Measurements from ENCODE around the gene PNPLA2. TPM values are rescaled to one million over a fixed set of nuclear protein-coding genes. Genes with fewer than 3 reads are reported as not detected.

Gene PNPLA2, protein sequence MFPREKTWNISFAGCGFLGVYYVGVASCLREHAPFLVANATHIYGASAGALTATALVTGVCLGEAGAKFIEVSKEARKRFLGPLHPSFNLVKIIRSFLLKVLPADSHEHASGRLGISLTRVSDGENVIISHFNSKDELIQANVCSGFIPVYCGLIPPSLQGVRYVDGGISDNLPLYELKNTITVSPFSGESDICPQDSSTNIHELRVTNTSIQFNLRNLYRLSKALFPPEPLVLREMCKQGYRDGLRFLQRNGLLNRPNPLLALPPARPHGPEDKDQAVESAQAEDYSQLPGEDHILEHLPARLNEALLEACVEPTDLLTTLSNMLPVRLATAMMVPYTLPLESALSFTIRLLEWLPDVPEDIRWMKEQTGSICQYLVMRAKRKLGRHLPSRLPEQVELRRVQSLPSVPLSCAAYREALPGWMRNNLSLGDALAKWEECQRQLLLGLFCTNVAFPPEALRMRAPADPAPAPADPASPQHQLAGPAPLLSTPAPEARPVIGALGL
- 100 to 1,000 TPM; 110 to 125 TPM for total RNA-seq

DNA sequence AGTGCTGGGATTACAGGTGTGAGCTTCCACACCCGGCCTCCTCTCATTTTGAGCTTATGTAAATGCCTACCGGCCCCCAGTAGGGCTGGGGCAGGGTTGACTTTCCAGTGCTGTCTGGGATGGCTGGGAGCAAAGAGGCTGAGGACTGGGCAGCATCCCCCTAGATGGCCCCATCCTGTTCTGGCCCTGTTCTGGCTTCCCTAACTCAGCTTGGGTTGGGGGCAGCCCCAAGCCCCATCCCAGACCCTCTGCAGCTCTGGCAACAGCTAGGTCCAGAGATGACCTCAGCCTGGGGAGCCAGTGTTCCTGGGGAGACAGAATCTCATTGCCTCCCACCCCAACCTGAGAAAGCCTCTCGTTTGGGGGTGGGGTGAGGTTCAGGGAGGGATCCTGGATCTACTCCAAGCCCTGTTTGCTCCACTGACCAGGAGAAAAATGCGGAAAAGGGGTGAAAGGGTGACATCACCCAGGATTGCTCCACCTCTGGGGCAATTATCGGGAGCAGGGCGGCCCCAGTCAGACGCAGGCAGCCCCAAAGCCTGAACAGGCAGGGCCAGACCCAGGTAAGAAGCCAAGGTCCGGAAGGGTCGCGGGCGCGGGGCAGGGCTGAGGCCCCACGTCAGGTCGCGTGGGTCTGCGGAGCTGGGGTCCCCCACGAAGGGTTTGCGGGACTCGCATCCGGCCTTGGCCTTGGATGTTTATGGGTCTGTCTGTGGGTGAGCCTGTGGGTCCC is at the start of gene PNPLA2:
Gene PNPLA2 (plus strand): TSS at position 519 of the 733 bp plus-strand sequence. CDS start 805 bp downstream, outside the sequence.
- Mint-ChIP-seq H3K9me3 (no peaks in the 10 kb centered on the region), H3K27ac (peak within 1 kb of the TSS; percentile 82), H3K27me3 (no peaks in the 10 kb centered on the region), H3K4me1 (peaks cover 7% of the 10 kb centered on the region), H3K36me3 (peaks cover 3% of the 10 kb centered on the region), H3K4me3 (peak within 1 kb of the TSS; percentile 82)
- POLR2A ChIA-PET: interaction anchor here (0.9 to 3.0 kb wide), 16 partner anchors 8 to 499 kb away, joined by 3 to 51 read pairs (median 10); partner anchors contain the start of genes CD151, CHID1, CRACR2B and DEAF1
- DNase-seq (no peak), ATAC-seq (ENCODE audit: low read depth) (no peak)

DNA sequence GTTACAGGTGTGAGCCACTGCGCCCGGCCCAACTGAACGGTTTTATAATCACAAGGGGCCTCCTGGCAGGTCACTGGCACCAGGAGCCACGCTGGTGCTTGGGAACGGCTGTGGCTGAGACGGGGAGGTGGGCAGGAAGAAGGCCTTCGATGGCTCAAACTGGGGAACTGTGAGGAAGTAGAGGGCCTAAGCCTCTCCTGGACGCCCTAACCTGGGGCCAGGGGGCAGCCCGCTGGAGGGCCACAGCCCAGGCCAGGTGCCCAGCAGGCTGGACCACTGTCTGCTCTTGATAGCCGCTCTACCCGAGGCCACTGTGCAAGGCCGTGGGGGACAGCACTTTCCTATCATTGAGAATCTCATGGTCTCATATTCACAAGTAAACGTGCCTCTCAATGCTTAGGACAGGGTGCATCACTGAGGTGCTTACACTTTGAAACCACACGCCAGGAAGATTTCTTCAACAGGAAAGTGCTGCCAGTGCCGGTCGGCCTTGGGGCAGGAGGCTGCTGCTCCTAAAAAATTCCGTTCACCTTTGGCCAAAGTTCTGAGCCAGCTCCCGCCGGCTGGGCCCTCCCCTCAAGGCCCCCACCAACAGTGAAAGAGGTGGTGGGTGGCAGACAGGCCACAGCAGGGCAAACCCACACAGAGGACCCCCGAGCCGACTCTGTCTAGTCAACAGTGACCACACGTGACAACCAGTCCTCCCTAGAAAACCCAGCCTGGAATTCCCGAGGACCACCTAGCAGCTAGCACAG is 48.6 kb upstream of the PNPLA2 start:
- POLR2A ChIA-PET: no interaction called here
- H3K4me1 Mint-ChIP-seq: peaks cover 2% of the 10 kb centered on the region
- H3K9me3 Mint-ChIP-seq: no peaks in the 10 kb centered on the region
- no peak overlapping the region for H3K4me3 Mint-ChIP-seq
- DNase-seq: no peak
- H3K36me3 Mint-ChIP-seq: no peaks in the 10 kb centered on the region
- H3K27ac Mint-ChIP-seq: no peak overlapping the region
- ATAC-seq (ENCODE audit: low read depth): no peak
- H3K27me3 Mint-ChIP-seq: no peaks in the 10 kb centered on the region

DNA sequence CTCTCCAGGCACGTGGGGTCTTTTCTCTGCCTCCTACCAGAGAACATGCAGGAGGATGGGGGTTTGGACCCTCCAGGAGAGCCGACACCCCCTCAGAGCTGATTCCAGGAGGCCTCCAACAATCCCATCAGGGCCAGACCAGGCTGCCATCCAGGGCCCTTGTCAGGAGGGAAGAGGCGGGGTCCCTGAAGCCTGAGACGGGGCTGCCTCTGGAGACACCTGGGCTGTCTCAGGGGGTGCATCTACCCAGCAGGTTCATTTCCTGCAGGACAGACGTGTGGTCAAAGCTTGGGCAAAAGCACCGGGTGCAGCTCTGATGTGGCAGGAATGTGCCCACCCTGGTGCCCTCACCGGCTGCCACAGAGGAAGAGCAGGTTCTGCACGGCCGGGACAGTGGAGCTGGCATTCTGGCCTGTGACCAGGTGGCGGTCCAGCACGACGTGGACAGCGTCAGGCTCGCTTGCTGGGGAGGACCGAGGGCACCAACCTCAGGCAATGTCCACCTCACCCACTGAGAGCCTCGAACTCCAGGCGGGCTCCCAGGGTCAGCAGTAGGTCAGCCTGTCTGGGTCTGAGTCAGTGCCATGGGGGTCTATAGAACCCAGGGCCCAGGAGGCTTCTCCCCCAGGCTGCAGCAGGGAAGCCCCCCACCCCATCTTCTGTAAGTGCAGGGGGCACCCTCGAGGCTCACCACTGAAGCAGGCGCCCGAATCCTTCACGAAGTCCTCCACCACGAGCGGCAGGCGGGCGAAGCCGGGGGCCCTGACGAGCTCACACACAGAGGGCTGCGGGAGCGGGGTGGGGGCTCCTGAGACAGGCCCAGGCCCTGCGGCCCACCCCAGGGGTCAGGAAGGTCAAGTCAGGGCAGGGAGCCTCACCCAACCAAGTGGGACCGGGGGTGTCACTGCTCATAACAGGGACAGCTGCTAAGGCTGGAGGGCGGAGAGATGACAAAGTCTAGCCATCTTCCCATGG is 47.8 kb upstream of the PNPLA2 start:
- Mint-ChIP-seq H3K4me3 (no peak overlapping the region), H3K36me3 (no peaks in the 10 kb centered on the region), H3K27me3 (no peaks in the 10 kb centered on the region), H3K27ac (no peak overlapping the region), H3K4me1 (peaks cover 3% of the 10 kb centered on the region), H3K9me3 (no peaks in the 10 kb centered on the region)
- ATAC-seq (ENCODE audit: low read depth): no peak
- DNase-seq: no peak
- POLR2A ChIA-PET: no interaction called here

DNA sequence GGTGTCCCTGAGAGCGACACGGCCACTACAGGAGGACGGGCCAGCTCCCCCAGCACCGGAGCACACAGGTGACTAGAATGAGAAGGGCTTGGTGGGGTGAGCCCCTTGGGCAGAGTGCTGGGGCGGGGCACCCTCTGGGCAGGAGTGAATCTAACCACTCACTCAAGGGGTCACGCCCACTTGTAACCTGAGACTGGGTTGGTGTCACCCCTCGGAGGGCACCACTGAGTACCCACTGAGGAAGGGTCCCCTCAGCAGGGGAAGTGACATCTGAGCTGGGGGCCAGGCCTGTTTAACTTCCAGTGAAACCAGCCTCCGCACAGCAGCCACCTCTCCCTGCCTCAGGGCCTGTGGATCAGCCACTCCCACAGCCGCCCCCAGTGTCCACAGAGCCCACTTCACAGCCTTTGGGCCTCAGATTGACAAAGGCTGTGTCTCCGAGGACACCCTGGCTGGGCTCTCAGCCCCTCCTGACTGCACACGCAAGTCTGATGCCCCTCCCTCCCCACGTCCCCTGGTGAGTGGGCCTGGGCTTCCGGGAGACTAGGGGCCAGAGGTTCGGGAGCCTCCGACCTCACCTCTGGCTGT is 47.0 kb upstream of the PNPLA2 start:
- Mint-ChIP-seq H3K27me3 (no peaks in the 10 kb centered on the region), H3K9me3 (no peaks in the 10 kb centered on the region), H3K36me3 (no peaks in the 10 kb centered on the region), H3K4me3 (no peak overlapping the region), H3K27ac (no peak overlapping the region), H3K4me1 (peaks cover 8% of the 10 kb centered on the region)
- ATAC-seq (ENCODE audit: low read depth) (no peak), DNase-seq (no peak)
- POLR2A ChIA-PET: no interaction called here

DNA sequence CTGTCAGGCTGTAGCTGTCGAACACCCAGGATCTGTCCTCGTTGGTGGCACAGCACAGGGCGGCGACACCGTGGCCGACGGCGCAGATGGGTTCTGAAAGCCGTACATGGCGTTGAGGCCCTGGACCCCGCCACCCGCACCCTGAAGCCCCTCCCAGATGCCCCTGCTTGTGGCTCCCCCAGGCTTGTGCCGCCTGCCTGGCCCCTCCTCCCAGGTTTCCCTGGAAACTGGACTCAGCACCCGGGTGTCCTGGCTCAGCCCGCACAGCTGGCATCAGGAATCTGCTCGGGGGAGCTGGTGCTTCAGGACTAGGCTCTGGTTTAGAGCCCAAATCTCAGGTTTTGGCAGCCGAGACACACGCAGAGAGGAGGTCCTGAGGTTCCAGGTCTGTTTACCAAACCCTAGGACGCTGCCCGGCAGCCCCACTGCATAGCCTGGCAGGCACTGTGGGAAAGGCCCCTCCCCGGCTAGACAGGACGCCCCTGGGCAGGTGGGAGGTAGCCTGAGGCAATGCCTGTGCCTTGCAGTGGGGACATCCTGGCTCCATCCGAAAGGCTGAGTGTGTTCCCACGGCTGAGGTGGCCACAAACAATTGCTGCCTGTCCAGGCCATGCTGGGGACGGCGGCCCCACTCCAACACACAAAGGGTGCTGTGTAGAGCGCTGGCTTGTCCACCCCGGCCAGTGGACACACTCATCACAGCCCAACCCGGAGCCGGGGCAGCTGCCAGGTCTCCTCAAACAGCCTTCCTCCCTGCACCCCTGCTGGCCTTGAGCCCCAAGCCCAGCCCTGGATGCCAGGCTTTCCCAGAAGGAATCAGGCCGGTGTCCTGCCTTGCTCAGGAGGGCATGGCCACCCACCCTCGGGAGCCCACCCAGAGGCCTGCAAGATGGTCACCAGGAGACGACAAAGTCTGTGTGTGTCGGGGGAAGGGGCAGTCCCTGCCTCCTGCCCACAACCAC is 46.0 kb upstream of the PNPLA2 start:
- H3K27ac Mint-ChIP-seq: no peak overlapping the region
- H3K4me3 Mint-ChIP-seq: no peak overlapping the region
- ATAC-seq (ENCODE audit: low read depth): no peak
- no peaks in the 10 kb centered on the region for H3K27me3 Mint-ChIP-seq
- no peaks in the 10 kb centered on the region for H3K36me3 Mint-ChIP-seq
- H3K9me3 Mint-ChIP-seq: no peaks in the 10 kb centered on the region
- H3K4me1 Mint-ChIP-seq: peaks cover 8% of the 10 kb centered on the region
- DNase-seq: no peak
- POLR2A ChIA-PET: no interaction called here

DNA sequence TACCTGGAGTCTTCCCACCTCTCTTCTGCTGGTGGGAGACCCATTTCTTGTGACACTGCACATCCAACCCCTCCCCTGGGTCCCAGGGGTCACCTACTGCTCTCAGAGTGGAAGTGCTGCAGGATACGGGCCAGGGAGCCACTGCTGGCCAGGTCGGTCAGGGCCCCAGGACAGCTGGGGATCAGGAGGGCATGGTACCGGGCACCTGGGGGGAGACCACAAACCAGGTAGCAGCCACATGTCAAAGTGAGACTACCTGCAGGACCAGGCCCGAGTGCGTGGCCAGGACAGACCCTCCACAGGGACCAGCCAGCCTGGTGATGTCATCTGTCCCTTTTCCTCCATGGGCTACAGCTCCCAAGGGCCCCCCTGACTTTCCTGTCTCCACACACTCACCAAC is 45.3 kb upstream of the PNPLA2 start:
- Mint-ChIP-seq H3K36me3 (no peaks in the 10 kb centered on the region), H3K27me3 (no peaks in the 10 kb centered on the region), H3K27ac (no peak overlapping the region), H3K4me1 (peaks cover 10% of the 10 kb centered on the region), H3K9me3 (no peaks in the 10 kb centered on the region), H3K4me3 (no peak overlapping the region)
- POLR2A ChIA-PET: no interaction called here
- ATAC-seq (ENCODE audit: low read depth) (no peak), DNase-seq (no peak)

DNA sequence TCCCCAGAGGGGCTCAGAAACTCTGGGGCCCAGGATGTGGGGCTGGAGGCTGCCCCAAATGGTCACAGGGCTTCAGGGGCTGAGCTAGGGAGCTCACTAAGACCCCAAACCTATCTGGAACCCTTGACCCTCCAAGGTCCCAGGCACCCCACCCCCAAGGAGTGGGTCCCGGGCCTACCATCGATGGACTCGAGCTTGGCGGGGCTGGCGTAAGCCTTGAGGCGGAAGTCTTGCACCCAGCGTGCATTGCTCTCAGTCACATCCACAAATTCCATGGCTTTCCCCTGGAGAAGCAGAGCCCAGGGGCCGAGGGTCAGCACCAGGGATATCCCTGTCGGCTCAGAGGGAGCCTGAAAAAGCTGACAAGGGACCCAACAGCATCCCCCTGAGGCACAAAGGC is 44.9 kb upstream of the PNPLA2 start:
- Mint-ChIP-seq H3K4me1 (peaks cover 10% of the 10 kb centered on the region), H3K27ac (no peak overlapping the region), H3K36me3 (peaks cover under 1% of the 10 kb centered on the region), H3K4me3 (no peak overlapping the region), H3K9me3 (no peaks in the 10 kb centered on the region), H3K27me3 (no peaks in the 10 kb centered on the region)
- DNase-seq (no peak), ATAC-seq (ENCODE audit: low read depth) (no peak)
- POLR2A ChIA-PET: no interaction called here

DNA sequence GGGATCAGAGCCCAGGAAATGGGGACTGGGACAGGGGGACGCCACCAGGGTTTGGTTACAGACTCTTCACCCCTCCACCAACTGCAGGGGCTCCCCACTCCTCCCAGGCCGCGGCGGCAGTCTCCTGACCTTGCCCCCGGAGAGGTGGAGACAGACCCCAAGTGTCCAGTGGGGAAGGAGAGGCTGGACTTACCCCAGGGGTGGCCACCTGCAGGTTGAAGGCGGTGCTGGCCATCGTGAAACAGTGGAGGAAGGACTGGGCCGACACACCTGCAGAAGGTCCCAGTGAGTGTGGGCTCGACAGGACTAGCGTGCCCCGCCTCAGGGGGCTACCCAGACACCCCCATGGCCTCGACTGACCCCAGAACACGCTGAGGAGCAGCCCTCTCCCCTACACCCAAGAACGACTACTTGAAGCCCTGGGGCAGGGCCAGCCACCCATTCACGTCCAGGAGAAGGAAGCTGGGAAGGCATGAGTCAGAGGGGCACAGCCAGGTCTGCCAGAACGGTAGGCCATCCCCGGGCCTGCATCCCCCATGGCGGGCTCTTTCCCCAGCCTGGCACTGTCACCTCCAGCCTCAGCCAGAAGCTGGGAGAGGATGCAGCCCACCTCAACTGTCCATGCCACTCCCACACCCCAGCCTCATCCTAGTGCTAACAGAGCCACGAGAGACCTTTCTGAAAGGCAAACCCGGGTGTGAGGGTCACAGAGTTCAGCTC is 43.7 kb upstream of the PNPLA2 start:
- peaks cover 13% of the 10 kb centered on the region for H3K4me1 Mint-ChIP-seq
- peaks cover 1% of the 10 kb centered on the region for H3K36me3 Mint-ChIP-seq
- POLR2A ChIA-PET: interaction anchor here (1.2 to 2.3 kb wide), 5 partner anchors 9 to 30 kb away, joined by 3 to 15 read pairs (median 3); partner anchors contain the start of gene PIDD1
- DNase-seq: no peak
- H3K4me3 Mint-ChIP-seq: peak overlapping the region; percentile 57
- H3K27me3 Mint-ChIP-seq: no peaks in the 10 kb centered on the region
- peak overlapping the region; percentile 21 for H3K27ac Mint-ChIP-seq
- ATAC-seq (ENCODE audit: low read depth): no peak
- no peaks in the 10 kb centered on the region for H3K9me3 Mint-ChIP-seq

DNA sequence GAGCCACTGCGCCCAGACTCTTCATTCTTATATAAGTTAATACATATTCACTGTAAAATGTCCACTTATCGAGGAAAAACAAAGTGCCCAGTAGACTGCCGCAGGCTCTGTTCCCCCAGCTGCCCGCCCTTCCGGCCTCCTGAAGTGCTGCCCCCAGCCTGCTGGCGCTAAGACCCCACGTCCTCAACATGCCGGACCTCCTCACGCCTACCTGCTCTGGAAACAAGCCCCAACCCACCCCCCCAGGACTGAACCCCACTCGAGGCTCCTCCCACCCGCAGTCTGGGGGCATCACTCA is 42.5 kb upstream of the PNPLA2 start:
- POLR2A ChIA-PET: interaction anchor here (0.7 to 3.2 kb wide), 11 partner anchors 8 to 50 kb away, joined by 3 to 15 read pairs (median 3); partner anchors contain the start of genes PIDD1 and PNPLA2
- DNase-seq (no peak), ATAC-seq (ENCODE audit: low read depth) (no peak)
- Mint-ChIP-seq H3K4me1 (peaks cover 15% of the 10 kb centered on the region), H3K36me3 (peaks cover 1% of the 10 kb centered on the region), H3K27ac (peak overlapping the region; percentile 85), H3K4me3 (peak overlapping the region; percentile 88), H3K27me3 (no peaks in the 10 kb centered on the region), H3K9me3 (no peaks in the 10 kb centered on the region)

DNA sequence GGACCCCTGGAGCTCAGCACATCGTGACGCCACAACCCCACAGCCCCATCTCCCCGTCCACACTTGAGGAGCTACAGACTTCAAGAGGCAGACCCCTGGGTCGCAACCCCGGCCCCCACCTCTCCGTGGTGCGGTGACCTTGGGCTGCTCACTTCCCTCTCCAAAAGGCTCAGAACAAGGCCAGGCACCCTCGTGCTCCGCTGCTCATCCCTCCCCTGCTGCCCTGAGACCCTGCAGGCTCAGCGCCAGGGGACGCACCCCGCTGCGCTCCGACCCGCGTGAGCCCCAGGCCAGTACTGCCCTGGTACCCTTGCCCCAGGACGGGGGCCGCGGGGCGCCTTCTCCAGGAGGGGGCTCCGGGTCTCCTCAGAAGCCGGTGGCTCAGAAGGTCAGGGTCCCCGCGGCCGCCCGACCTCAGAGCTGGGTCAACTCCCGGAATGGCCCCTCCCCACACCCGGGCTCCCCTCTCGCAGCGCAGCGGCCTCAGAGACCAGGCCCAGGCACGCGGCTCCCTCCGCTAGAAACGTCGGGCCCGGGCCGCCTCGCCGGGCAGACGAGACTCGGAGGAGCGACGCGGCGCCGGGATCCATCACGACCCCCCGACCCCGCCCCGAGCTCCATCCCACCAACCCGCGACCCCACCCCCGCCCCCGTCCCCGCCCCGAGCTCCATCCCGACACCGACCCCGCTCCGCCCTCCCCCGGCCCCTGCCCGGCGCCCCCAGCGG is 42.0 kb upstream of the PNPLA2 start:
- peak; percentile 37 for ATAC-seq (ENCODE audit: low read depth)
- Mint-ChIP-seq H3K9me3 (no peaks in the 10 kb centered on the region), H3K36me3 (peaks cover 1% of the 10 kb centered on the region), H3K27me3 (no peaks in the 10 kb centered on the region), H3K27ac (peak overlapping the region; percentile 85), H3K4me3 (peak overlapping the region; percentile 88), H3K4me1 (peaks cover 15% of the 10 kb centered on the region)
- DNase-seq: no peak
- POLR2A ChIA-PET: interaction anchor here (0.6 to 3.7 kb wide), 13 partner anchors 8 to 161 kb away, joined by 3 to 20 read pairs (median 4); partner anchors contain the start of genes CEND1, IRF7, PIDD1 and PNPLA2

Data from activated naive CD8-positive, alpha-beta T cell treated with anti-CD3 and anti-CD28 coated beads, Interleukin-2, amount 10 ng/mL, durations not matched to agents 7 days and 5 days (primary cell).